Fibroblast of the conjunctiva (primary cell): ENCODE measurements around the gene ANKRD65.

ENCODE experiments used
- DNase-seq: peaks from one replicate; pipeline ENCODE4 v3.0.0-alpha.2; 2010; ENCODE audit warnings: low read depth

ANKRD65 gene

GRCh38 chr1:1441002-1441888, 20.2 kb upstream of the ANKRD65 start:
- no peak for DNase-seq

GRCh38 chr1:1440262-1441001, 19.4 kb upstream of the ANKRD65 start:
- no peak for DNase-seq

GRCh38 chr1:1439546-1440261, 18.6 kb upstream of the ANKRD65 start:
- DNase-seq: no peak

GRCh38 chr1:1438531-1439381, 17.7 kb upstream of the ANKRD65 start:
- no peak for DNase-seq

GRCh38 chr1:1437904-1438376, 16.9 kb upstream of the ANKRD65 start:
- DNase-seq: no peak

GRCh38 chr1:1437033-1437903, 16.2 kb upstream of the ANKRD65 start:
- DNase-seq: no peak

GRCh38 chr1:1436630-1437032, 15.6 kb upstream of the ANKRD65 start:
- no peak for DNase-seq

GRCh38 chr1:1435911-1436629, 15.0 kb upstream of the ANKRD65 start:
- no peak for DNase-seq

- DNase-seq: no peak
Observed at GRCh38 chr1:1435106-1435903, 14.2 kb upstream of the ANKRD65 start, which contains the start of gene VWA1. Gene VWA1 (plus strand): TSS chr1:1435690. CDS start chr1:1435749, 59 bp downstream.

- no peak for DNase-seq
Observed at GRCh38 chr1:1434824-1435105, 13.7 kb upstream of the ANKRD65 start.

- no peak for DNase-seq
Observed at GRCh38 chr1:1434131-1434823, 13.2 kb upstream of the ANKRD65 start.

GRCh38 chr1:1433804-1434130, 12.7 kb upstream of the ANKRD65 start:
- DNase-seq: no peak

- DNase-seq: no peak
Observed at GRCh38 chr1:1432951-1433803, 12.1 kb upstream of the ANKRD65 start.

GRCh38 chr1:1432274-1432950, 11.3 kb upstream of the ANKRD65 start:
- no peak for DNase-seq

GRCh38 chr1:1431845-1432273, 10.8 kb upstream of the ANKRD65 start:
- no peak for DNase-seq

- no peak for DNase-seq
Observed at GRCh38 chr1:1430992-1431844, 10.1 kb upstream of the ANKRD65 start.
